GM12878 (cell line): Measurements from ENCODE around the gene MYO1D. TPM values are rescaled to one million over a fixed set of nuclear protein-coding genes. Genes with fewer than 3 reads are reported as not detected.
A peak's percentile ranks its signal among the peaks of the same experiment; 100 is the strongest.

Source experiments
- ATAC-seq: fragments of 200-7000 bp; cut with Tn5 transposase; 3 replicates; pipeline ENCODE4 v1.9.1; 2020; ENCODE audit warnings: mild to moderate bottlenecking, moderate library complexity
- BruUV-seq: library from RNA; stranded (reverse); fragments of 400-500 nt; replicated peaks from 2 replicates; lab custom pipeline; 2021; lab: Mats Ljungman, UMichigan
- CTCF ChIA-PET: fragments of 300-600 bp; sonication (Branson Sonifier 250); formaldehyde crosslinking; extraction: SDS; loops from one replicate; lab custom pipeline; 2021; ENCODE audit warnings: inconsistent platforms; lab: Yijun Ruan, JAX
- POLR2A ChIA-PET: fragments of 350-600 bp; formaldehyde crosslinking; extraction: SDS; loops from one replicate; lab custom pipeline; 2021; ENCODE audit warnings: inconsistent platforms; lab: Charles Lee
- RAD21 ChIA-PET: fragments of 300-600 bp; sonication (Branson Sonifier 250); formaldehyde crosslinking; loops from one replicate; lab custom pipeline; 2023; ENCODE audit warnings: antibody characterized with exemption; ENCODE audit not compliant: unreplicated experiment; lab: Charles Lee
- SMC1A ChIA-PET: fragments of 300-600 bp; sonication (Branson Sonifier 250); formaldehyde crosslinking; loops from one replicate; lab custom pipeline; 2023; ENCODE audit not compliant: unreplicated experiment, uncharacterized antibody; lab: Charles Lee
- DNase-seq: peaks from one replicate; pipeline ENCODE4 v3.0.0-alpha.2; 2011; ENCODE audit warnings: low read depth, low spot score
- FAIRE-seq: peaks from 3 replicates; lab custom pipeline; 2011; peaks lifted over from hg19 to GRCh38; lab: Jason Lieb, UNC
- H2AFZ ChIP-seq: 2 replicates; pipeline ENCODE4 v1.6.0; 2011; ENCODE audit warnings: low read depth, low read length, control low read depth; ENCODE audit not compliant: control insufficient read depth
- H3K27ac ChIP-seq: 2 replicates; pipeline ENCODE4 v1.5.1; 2011; ENCODE audit warnings: control low read depth; ENCODE audit not compliant: control insufficient read depth, insufficient read depth
- H3K27me3 ChIP-seq, 2 experiments: replicated peaks in 1 of 2; 2 replicates each; pipeline versions ENCODE4 v1.6.0 to v1.6.1; 2011; ENCODE audit warnings: low read length in 1 of 2; ENCODE audit not compliant: control insufficient read depth in 2 of 2, insufficient read depth in 2 of 2
- H3K36me3 ChIP-seq, 2 experiments: 2 replicates each; pipeline ENCODE4 v1.5.1; 2011; ENCODE audit warnings: low read length in 1 of 2; ENCODE audit not compliant: control insufficient read depth in 2 of 2, insufficient read depth in 2 of 2
- H3K4me1 ChIP-seq: 2 replicates; pipeline ENCODE4 v1.6.1; 2011; ENCODE audit warnings: mild to moderate bottlenecking, low read length, moderate library complexity, mixed read lengths; ENCODE audit not compliant: control insufficient read depth, insufficient read depth
- H3K4me2 ChIP-seq: 2 replicates; pipeline ENCODE4 v1.6.0; 2011; ENCODE audit warnings: control low read depth; ENCODE audit not compliant: control insufficient read depth, insufficient read depth
- H3K4me3 ChIP-seq: fragments of 200-600 bp; sonication (generic); 2 replicates; pipeline ENCODE4 v1.5.1; 2016
- H3K79me2 ChIP-seq: 2 replicates; pipeline ENCODE4 v1.6.0; 2011; ENCODE audit warnings: low read length; ENCODE audit not compliant: control insufficient read depth, insufficient read depth
- H3K9ac ChIP-seq: 2 replicates; pipeline ENCODE4 v1.8.0; 2011; ENCODE audit warnings: low read length, control low read depth, mixed read lengths; ENCODE audit not compliant: control insufficient read depth, insufficient read depth
- H3K9me3 ChIP-seq: replicated peaks from 3 replicates; pipeline ENCODE4 v1.5.1; 2011; ENCODE audit warnings: mild to moderate bottlenecking, low read length; ENCODE audit not compliant: control insufficient read depth, insufficient read depth
- H4K20me1 ChIP-seq: 2 replicates; pipeline ENCODE4 v1.6.0; 2011; ENCODE audit not compliant: control insufficient read depth, insufficient read depth
- BCL11A ChIP-seq: IDR thresholded peaks from 2 replicates; pipeline ENCODE4 v1.6.1; 2011; ENCODE audit warnings: low read depth, low read length
- BMI1 ChIP-seq: fragments of 450-650 bp; IDR thresholded peaks from 2 replicates; pipeline ENCODE4 v1.6.1; 2016; ENCODE audit warnings: mild to moderate bottlenecking, moderate library complexity, borderline replicate concordance
- CHD1 ChIP-seq: IDR thresholded peaks from 2 replicates; pipeline ENCODE4 v1.6.1; 2012; ENCODE audit warnings: low read depth, low read length, improper control_type of control experiment
- CREB1 ChIP-seq: IDR thresholded peaks from 2 replicates; pipeline ENCODE4 v1.6.1; 2012; ENCODE audit warnings: low read depth, mild to moderate bottlenecking, inconsistent platforms
- IKZF2 ChIP-seq, 2 experiments: fragments of 450-650 bp; IDR thresholded peaks; 2 replicates each; pipeline ENCODE4 v1.6.1; 2017; ENCODE audit warnings: mild to moderate bottlenecking in 2 of 2, moderate library complexity in 2 of 2
- NBN ChIP-seq: fragments of 450-650 bp; IDR thresholded peaks from 2 replicates; pipeline ENCODE4 v1.6.1; 2016
- NFIC ChIP-seq: IDR thresholded peaks from 2 replicates; pipeline ENCODE4 v1.6.1; 2012; ENCODE audit warnings: low read depth, mild to moderate bottlenecking, inconsistent platforms, low read length, moderate library complexity
- POLR2AphosphoS5 ChIP-seq: IDR thresholded peaks from 2 replicates; pipeline ENCODE4 v1.6.1; 2011; ENCODE audit warnings: mild to moderate bottlenecking, low read length, inconsistent platforms
- SMARCA5 ChIP-seq: fragments of 450-650 bp; IDR thresholded peaks from 2 replicates; pipeline ENCODE4 v1.6.1; 2017; ENCODE audit warnings: mild to moderate bottlenecking
- SMC3 ChIP-seq: IDR thresholded peaks from 2 replicates; pipeline ENCODE4 v1.6.1; 2011; ENCODE audit warnings: low read length, improper control_type of control experiment, borderline replicate concordance
- YY1 ChIP-seq: IDR thresholded peaks from 2 replicates; pipeline ENCODE4 v1.6.1; 2011; ENCODE audit warnings: low read depth, mild to moderate bottlenecking, low read length
- WGBS: methylation state at CpG from one replicate; pipeline ENCODE4 v1.1.6; 2016; ENCODE audit warnings: low lambda C conversion rate; ENCODE audit not compliant: insufficient replicate concordance, insufficient coverage; ENCODE audit errors: missing lambda C conversion rate; 5-methylcytosine and 5-hydroxymethylcytosine counted together
- in situ Hi-C: fragments of 300-500 bp; cut with MboI; formaldehyde crosslinking; loops from 9 replicates; pipeline ENCODE4 v1.14.3; 2018; ENCODE audit warnings: mixed read lengths
- intact Hi-C: fragments of 100-400 bp; cut with micrococcal nuclease; formaldehyde crosslinking; loops from one replicate; pipeline ENCODE4 v1.14.2; 2022; ENCODE audit not compliant: unreplicated experiment
- polyA plus RNA-seq, 11 experiments: library from polyadenylated mRNA; depleted of rRNA in 4 of 11; unstranded in 6 of 11; stranded (reverse) in 5 of 11; fragments of >200 nt; fragmentation: Nextera tagmentation in 4 of 11; fragmentation: Illumina TruSeq in 1 of 11; extraction: Ambion mirVana in 4 of 11; extraction: Trizol in 1 of 11; gene quantifications; 1 replicate in 1 of 11; 2 replicates in 10 of 11; pipeline versions ENCODE4 v1.2.1 to v1.2.3, GENCODE V29; 2011 to 2016; ENCODE audit warnings: inconsistent platforms in 2 of 11, missing spikeins in 2 of 11, low read depth in 1 of 11
- total RNA-seq, 4 experiments: library from RNA; depleted of rRNA in 3 of 4; stranded (reverse); fragments of >200 nt in 3 of 4; fragmentation: Illumina TruSeq in 1 of 4; extraction: Trizol in 1 of 4; gene quantifications; 2 replicates each; pipeline versions ENCODE4 v1.2.1 to v1.2.3, GENCODE V29; 2013 to 2021
- TF ChIP-seq, protein P1 (sequence below): fragments of 450-650 bp; IDR thresholded peaks from 2 replicates; pipeline ENCODE4 v1.6.1; 2016; ENCODE audit warnings: mild to moderate bottlenecking
- TF ChIP-seq, protein P2 (sequence below): IDR thresholded peaks from 2 replicates; pipeline ENCODE4 v1.6.1; 2012; ENCODE audit warnings: mild to moderate bottlenecking, low read depth, low read length

MYO1D gene
- total and polyA plus RNA-seq, 10 of the 15 experiments (the other 5 are each of a cell fraction or from before 2014, with no cell fraction given) = 1.8 to 37.7 (median 25.4) TPM

DNA sequence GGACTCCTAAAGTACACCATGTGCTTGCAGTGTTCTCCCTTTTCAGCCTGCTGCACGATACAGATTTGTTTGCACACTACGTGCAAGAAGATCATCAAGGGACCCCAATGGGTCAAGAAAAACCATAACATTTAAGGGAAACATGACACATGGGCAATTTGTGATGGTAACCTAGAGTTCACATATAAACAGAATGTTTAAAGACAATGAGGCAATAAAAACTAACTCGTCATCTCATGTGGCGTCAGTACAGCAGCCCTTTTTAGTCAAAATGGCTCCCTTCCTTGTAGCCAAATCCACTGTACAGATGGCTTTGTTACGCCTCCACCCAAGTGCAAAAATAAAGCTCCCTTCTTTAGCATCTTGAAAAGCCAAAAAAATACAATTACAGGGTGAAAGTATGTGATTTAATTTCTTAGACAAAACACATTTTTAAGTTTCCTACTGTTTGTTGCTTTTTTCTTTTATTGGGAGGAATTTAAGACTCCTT is 216.4 kb downstream of the MYO1D start:
- TF ChIP-seq POLR2AphosphoS5 (no peak), NBN (no peak)
- 92% methylated on average over 5 of the region's 5 CpGs for WGBS
- no peak for FAIRE-seq
- Histone ChIP-seq H3K36me3 (no peaks in the 10 kb centered on the region; a peak in 2 of 4 replicates), H2AFZ (no peak overlapping the region), H3K4me2 (no peak overlapping the region), H3K27me3 (no peaks in the 10 kb centered on the region), H4K20me1 (no peaks in the 10 kb centered on the region), H3K4me3 (no peak overlapping the region), H3K4me1 (no peaks in the 10 kb centered on the region), H3K79me2 (no peaks in the 10 kb centered on the region), H3K9me3 (no peaks in the 10 kb centered on the region), H3K9ac (no peak overlapping the region), H3K27ac (no peak overlapping the region)
- intact Hi-C loops (no loop called here), in situ Hi-C loops (no loop called here)
- ChIA-PET SMC1A (interaction anchor here (1.0 kb wide), 1 partner anchor 13 kb away, joined by 3 read pairs; no protein-coding TSS in a partner anchor), RAD21 (no interaction called here), CTCF (interaction anchor here (0.8 to 1.3 kb wide), 4 partner anchors 9 to 249 kb away, joined by 4 to 9 read pairs (median 4); no protein-coding TSS in a partner anchor), POLR2A (no interaction called here)
- no peak for DNase-seq
- no TSS peak for BruUV-seq
- no peak for ATAC-seq

- BruUV-seq = no TSS peak
- Histone ChIP-seq H3K4me2 (no peak overlapping the region), H3K4me3 (no peak overlapping the region), H3K9me3 (no peaks in the 10 kb centered on the region), H3K4me1 (no peaks in the 10 kb centered on the region), H3K27ac (no peak overlapping the region), H3K9ac (no peak overlapping the region), H3K79me2 (no peaks in the 10 kb centered on the region), H2AFZ (no peak overlapping the region), H3K27me3 (no peaks in the 10 kb centered on the region), H3K36me3 (no peaks in the 10 kb centered on the region; a peak in 2 of 4 replicates), H4K20me1 (no peaks in the 10 kb centered on the region)
- ATAC-seq (peak; percentile 87), FAIRE-seq (peak; percentile 92), DNase-seq (peak; percentile 40)
- RAD21 ChIA-PET = interaction anchor here (0.7 to 2.2 kb wide), 8 partner anchors 12 to 251 kb away, joined by 3 to 28 read pairs (median 4); partner anchors contain the start of gene PSMD11
- POLR2A ChIA-PET = no interaction called here
- 44% methylated on average over 5 of the region's 5 CpGs for WGBS
- SMC1A ChIA-PET = interaction anchor here (0.7 to 2.5 kb wide), 25 partner anchors 9 to 279 kb away, joined by 3 to 25 read pairs (median 3); partner anchors contain the start of genes MYO1D and PSMD11
- intact Hi-C loops = loop anchor here (2.0 to 5.0 kb wide), 3 partner anchors 95 to 277 kb away; no protein-coding TSS in a partner anchor
- CTCF ChIA-PET = interaction anchor here (0.6 to 3.2 kb wide), 50 partner anchors 8 to 390 kb away, joined by 3 to 46 read pairs (median 4); partner anchors contain the start of genes MYO1D and SPACA3
- in situ Hi-C loops = no loop called here
- TF ChIP-seq CREB1 (no peak), SMC3 (peak; percentile 80; the same call in 1 of the 2 replicates), CHD1 (no peak), BMI1 (no peak), IKZF2 (IDR thresholded peaks at IDR 0.05) (no peak), BCL11A (no peak), NFIC (no peak), YY1 (peak; percentile 88), SMARCA5 (no peak)
- TF ChIP-seq, protein P1, sequence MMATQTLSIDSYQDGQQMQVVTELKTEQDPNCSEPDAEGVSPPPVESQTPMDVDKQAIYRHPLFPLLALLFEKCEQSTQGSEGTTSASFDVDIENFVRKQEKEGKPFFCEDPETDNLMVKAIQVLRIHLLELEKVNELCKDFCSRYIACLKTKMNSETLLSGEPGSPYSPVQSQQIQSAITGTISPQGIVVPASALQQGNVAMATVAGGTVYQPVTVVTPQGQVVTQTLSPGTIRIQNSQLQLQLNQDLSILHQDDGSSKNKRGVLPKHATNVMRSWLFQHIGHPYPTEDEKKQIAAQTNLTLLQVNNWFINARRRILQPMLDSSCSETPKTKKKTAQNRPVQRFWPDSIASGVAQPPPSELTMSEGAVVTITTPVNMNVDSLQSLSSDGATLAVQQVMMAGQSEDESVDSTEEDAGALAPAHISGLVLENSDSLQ = peak; percentile 59; the same call in 1 of the 2 replicates
- TF ChIP-seq, protein P2, sequence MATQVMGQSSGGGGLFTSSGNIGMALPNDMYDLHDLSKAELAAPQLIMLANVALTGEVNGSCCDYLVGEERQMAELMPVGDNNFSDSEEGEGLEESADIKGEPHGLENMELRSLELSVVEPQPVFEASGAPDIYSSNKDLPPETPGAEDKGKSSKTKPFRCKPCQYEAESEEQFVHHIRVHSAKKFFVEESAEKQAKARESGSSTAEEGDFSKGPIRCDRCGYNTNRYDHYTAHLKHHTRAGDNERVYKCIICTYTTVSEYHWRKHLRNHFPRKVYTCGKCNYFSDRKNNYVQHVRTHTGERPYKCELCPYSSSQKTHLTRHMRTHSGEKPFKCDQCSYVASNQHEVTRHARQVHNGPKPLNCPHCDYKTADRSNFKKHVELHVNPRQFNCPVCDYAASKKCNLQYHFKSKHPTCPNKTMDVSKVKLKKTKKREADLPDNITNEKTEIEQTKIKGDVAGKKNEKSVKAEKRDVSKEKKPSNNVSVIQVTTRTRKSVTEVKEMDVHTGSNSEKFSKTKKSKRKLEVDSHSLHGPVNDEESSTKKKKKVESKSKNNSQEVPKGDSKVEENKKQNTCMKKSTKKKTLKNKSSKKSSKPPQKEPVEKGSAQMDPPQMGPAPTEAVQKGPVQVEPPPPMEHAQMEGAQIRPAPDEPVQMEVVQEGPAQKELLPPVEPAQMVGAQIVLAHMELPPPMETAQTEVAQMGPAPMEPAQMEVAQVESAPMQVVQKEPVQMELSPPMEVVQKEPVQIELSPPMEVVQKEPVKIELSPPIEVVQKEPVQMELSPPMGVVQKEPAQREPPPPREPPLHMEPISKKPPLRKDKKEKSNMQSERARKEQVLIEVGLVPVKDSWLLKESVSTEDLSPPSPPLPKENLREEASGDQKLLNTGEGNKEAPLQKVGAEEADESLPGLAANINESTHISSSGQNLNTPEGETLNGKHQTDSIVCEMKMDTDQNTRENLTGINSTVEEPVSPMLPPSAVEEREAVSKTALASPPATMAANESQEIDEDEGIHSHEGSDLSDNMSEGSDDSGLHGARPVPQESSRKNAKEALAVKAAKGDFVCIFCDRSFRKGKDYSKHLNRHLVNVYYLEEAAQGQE = no peak
Observed at GRCh38 chr17:32659419-32659842, 217.5 kb downstream of the MYO1D start.
